MM.1S (cell line): ENCODE data around the gene TBX2.

Experiments
- CTCF ChIP-seq: fragments of 300-600 bp; sonication (generic); IDR thresholded peaks from 2 replicates; pipeline ENCODE4 v1.5.1; 2016; ENCODE audit warnings: antibody characterized with exemption, low read length, mixed read lengths
- EZH2phosphoT487 ChIP-seq: fragments of 300-600 bp; sonication (generic); IDR thresholded peaks from 2 replicates; pipeline ENCODE4 v1.6.1; 2018; ENCODE audit warnings: antibody characterized with exemption, low read length

GRCh38 chr17:61368049-61368831, 31.4 kb upstream of the TBX2 start:
- no peak for TF ChIP-seq CTCF
- no peak for TF ChIP-seq EZH2phosphoT487
